Stomach (tissue), 9 donors: ENCODE results near the gene CD99L2. TPM values are rescaled to one million over a fixed set of nuclear protein-coding genes. Genes with fewer than 3 reads are reported as not detected.

ENCODE experiments used
- DNase-seq, 2 donors: peaks; one replicate each; pipeline versions ENCODE4 v3.0.0 to v3.0.0-alpha.2; 2013 to 2019
- H3K27ac ChIP-seq, 5 donors: fragments of 200-600 bp in 4 of 5; sonication (generic) in 4 of 5; one replicate each; pipeline ENCODE4 v1.5.1; 2013 to 2019; ENCODE audit warnings: mild to moderate bottlenecking in 1 of 5, moderate library complexity in 1 of 5
- H3K27me3 ChIP-seq, 3 donors: fragments of 200-600 bp; sonication (generic); one replicate each; pipeline ENCODE4 v1.5.1; 2017 to 2019; ENCODE audit warnings: mixed run types in 1 of 3
- H3K36me3 ChIP-seq, 4 donors: fragments of 200-600 bp; sonication (generic); 1 replicate in 3 of 4; 2 replicates in 1 of 4; pipeline ENCODE4 v1.5.1; 2016 to 2019
- H3K4me1 ChIP-seq, 4 donors: fragments of 200-600 bp; sonication (generic); one replicate each; pipeline ENCODE4 v1.5.1; 2016 to 2019
- H3K4me3 ChIP-seq, 4 donors: fragments of 200-600 bp; sonication (generic) in 3 of 4; one replicate each; pipeline ENCODE4 v1.5.1; 2016 to 2019; ENCODE audit warnings: mild to moderate bottlenecking in 1 of 4
- H3K9me3 ChIP-seq, 4 donors: fragments of 200-600 bp; sonication (generic); one replicate each; pipeline ENCODE4 v1.5.1; 2016 to 2019
- EP300 ChIP-seq: sonication (generic); formaldehyde crosslinking; IDR thresholded peaks from one replicate; pipeline ENCODE4 v1.6.1; 2017; ENCODE audit warnings: antibody characterized with exemption
- POLR2A ChIP-seq, 4 donors: fragments of 450-650 bp; IDR thresholded peaks; one replicate each; pipeline ENCODE4 v1.6.1; 2016; ENCODE audit warnings: antibody characterized with exemption in 4 of 4, control low read depth in 2 of 4, mild to moderate bottlenecking in 1 of 4, moderate library complexity in 1 of 4
- POLR2AphosphoS5 ChIP-seq, 3 donors: sonication (generic); formaldehyde crosslinking; IDR thresholded peaks; one replicate each; pipeline ENCODE4 v1.6.1; 2016; ENCODE audit warnings: antibody characterized with exemption in 3 of 3
- WGBS, 5 donors: extraction: QIAGEN DNeasy Blood & Tissue Kit in 3 of 5; methylation state at CpG; one replicate each; pipeline versions ENCODE4 v1.1.5 to v1.1.7; 2013 to 2018; 5-methylcytosine and 5-hydroxymethylcytosine counted together
- intact Hi-C: fragments of 100-400 bp; cut with DNase I; formaldehyde crosslinking; loops from one replicate; pipeline ENCODE4 v1.15.1; 2023; ENCODE audit warnings: low total_unique reads
- polyA plus RNA-seq, 3 donors: library from polyadenylated mRNA; stranded (reverse); fragments of 200-250 nt; gene quantifications; one replicate each; pipeline ENCODE4 v1.2.3, GENCODE V29; 2013
- total RNA-seq, 5 donors: library from RNA; depleted of rRNA; stranded (reverse); fragments of >200 nt; gene quantifications; one replicate each; pipeline versions ENCODE4 v1.1.0 to v1.2.3, GENCODE V29; 2014 to 2016
- TF ChIP-seq, protein P1 (sequence below), 7 experiments: fragments of 450-650 bp in 4 of 7; fragments of 200-600 bp in 3 of 7; sonication (generic) in 3 of 7; IDR thresholded peaks; one replicate each; pipeline ENCODE4 v1.5.1; 2016 to 2019; ENCODE audit warnings: antibody characterized with exemption in 7 of 7, control low read depth in 2 of 7, mild to moderate bottlenecking in 1 of 7
- donor health status: healthy with polysubstance abuse.
- donor health status: Bipolar disorder and iron deficiency.
- donor health status: healthy.

The CD99L2 gene
- total and polyA plus RNA-seq, 8 donors: 3.5 to 40.6 (median 13.7) TPM

DNA sequence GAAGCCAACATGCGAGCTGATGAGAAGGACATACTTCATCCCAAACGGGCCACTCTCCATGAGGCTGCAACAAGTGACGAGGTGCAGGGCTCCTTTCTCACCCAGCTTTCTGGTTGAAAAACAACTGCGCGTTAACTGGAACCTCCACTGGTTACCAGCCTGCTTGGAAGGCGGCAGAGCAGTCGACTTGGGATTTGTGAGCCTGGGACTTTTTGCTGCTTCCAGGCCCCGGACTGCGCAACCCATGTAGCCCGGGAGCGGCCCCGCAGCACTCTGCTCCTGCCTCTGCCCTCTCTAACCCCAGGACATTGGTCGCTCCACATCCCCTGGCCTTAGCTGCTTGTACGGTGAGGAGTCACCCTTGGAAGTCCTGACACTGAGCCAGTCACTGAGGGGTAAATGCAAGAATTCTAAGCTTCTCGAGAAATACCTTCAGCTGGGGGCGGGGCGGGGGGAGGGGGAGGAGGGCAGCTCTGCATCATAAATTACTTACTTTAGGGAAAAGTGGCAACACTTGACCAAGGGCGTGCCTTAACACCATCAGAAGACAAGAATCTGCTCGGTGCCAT is 132.6 kb downstream of the CD99L2 start:
- TF ChIP-seq, protein P1, sequence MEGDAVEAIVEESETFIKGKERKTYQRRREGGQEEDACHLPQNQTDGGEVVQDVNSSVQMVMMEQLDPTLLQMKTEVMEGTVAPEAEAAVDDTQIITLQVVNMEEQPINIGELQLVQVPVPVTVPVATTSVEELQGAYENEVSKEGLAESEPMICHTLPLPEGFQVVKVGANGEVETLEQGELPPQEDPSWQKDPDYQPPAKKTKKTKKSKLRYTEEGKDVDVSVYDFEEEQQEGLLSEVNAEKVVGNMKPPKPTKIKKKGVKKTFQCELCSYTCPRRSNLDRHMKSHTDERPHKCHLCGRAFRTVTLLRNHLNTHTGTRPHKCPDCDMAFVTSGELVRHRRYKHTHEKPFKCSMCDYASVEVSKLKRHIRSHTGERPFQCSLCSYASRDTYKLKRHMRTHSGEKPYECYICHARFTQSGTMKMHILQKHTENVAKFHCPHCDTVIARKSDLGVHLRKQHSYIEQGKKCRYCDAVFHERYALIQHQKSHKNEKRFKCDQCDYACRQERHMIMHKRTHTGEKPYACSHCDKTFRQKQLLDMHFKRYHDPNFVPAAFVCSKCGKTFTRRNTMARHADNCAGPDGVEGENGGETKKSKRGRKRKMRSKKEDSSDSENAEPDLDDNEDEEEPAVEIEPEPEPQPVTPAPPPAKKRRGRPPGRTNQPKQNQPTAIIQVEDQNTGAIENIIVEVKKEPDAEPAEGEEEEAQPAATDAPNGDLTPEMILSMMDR (IDR thresholded peaks at IDR 0.05): no peak
- peaks cover 0 to 37% (median 22%) of the 10 kb centered on the region in 4 donors for H3K36me3 ChIP-seq
- H3K4me1 ChIP-seq: peaks cover 0 to 10% (median 4%) of the 10 kb centered on the region in 4 donors
- WGBS, 5 donors: 82 to 93% (median 89%) methylated on average over 13 to 19 of the region's 19 CpGs
- no peaks in the 10 kb centered on the region for H3K27me3 ChIP-seq
- no peaks in the 10 kb centered on the region for H3K9me3 ChIP-seq
- no peak overlapping the region for H3K4me3 ChIP-seq
- no peak for DNase-seq
- H3K27ac ChIP-seq: no peak overlapping the region
- intact Hi-C loops: no loop called here

GRCh38 chrX:150765237-150765636 is 133.2 kb downstream of the CD99L2 start:
- DNase-seq: no peak
- TF ChIP-seq POLR2AphosphoS5 (IDR thresholded peaks at IDR 0.05): no peak
- TF ChIP-seq EP300: no peak
- TF ChIP-seq, protein P1 (IDR thresholded peaks at IDR 0.05): no peak
- TF ChIP-seq POLR2A (IDR thresholded peaks at IDR 0.05): no peak
- intact Hi-C loops: no loop called here
- H3K36me3 ChIP-seq: peaks cover 0 to 36% (median 23%) of the 10 kb centered on the region in 4 donors
- peaks cover 0 to 10% (median 4%) of the 10 kb centered on the region in 4 donors for H3K4me1 ChIP-seq
- no peak overlapping the region for H3K27ac ChIP-seq
- WGBS, 5 donors: 79 to 90% (median 88%) methylated on average over 7 to 9 of the region's 9 CpGs
- no peak overlapping the region for H3K4me3 ChIP-seq
- no peaks in the 10 kb centered on the region for H3K27me3 ChIP-seq
- no peaks in the 10 kb centered on the region for H3K9me3 ChIP-seq

- Histone ChIP-seq H3K9me3 (no peaks in the 10 kb centered on the region), H3K27ac (no peak overlapping the region), H3K4me1 (peaks cover 0 to 10% (median 4%) of the 10 kb centered on the region in 4 donors), H3K36me3 (peaks cover 0 to 33% (median 28%) of the 10 kb centered on the region in 4 donors), H3K27me3 (no peaks in the 10 kb centered on the region), H3K4me3 (no peak overlapping the region)
- intact Hi-C loops: no loop called here
- TF ChIP-seq, protein P1 (IDR thresholded peaks at IDR 0.05): no peak
- TF ChIP-seq POLR2A (IDR thresholded peaks at IDR 0.05) (no peak), EP300 (no peak), POLR2AphosphoS5 (IDR thresholded peaks at IDR 0.05) (no peak)
- DNase-seq: no peak
- 78 to 100% (median 87%) methylated on average over 7 to 9 of the region's 9 CpGs for WGBS, 5 donors
Observed at GRCh38 chrX:150763810-150764209, 134.7 kb downstream of the CD99L2 start.

DNA sequence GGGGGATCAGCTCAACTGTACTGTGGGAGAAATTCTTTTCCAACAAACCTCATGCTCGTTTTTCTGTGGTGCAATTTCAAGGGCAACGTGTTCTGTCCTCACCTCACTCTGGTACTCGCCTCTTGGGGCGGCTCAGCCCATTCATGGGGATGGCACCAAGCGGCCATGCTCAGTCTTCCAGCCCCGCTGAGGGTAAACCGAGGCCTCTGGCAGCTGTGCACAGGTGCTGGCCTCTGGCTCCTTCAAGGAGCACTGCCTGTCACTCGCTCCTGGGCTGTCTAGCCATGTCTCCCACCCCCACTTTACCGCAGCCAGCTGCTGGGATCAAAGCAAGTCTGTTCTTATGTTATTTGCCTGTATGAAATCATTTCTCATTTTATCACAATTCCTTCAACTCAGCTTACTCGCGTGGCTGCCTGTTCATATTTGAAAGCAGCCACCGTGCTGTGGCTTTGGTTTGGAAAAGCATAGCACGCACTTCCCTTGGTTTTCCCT is 135.1 kb downstream of the CD99L2 start:
- TF ChIP-seq POLR2AphosphoS5 (IDR thresholded peaks at IDR 0.05): no peak
- TF ChIP-seq, protein P1 (IDR thresholded peaks at IDR 0.05): no peak
- TF ChIP-seq POLR2A (IDR thresholded peaks at IDR 0.05): no peak
- TF ChIP-seq EP300: no peak
- peak overlapping the region in 1 of 5 donors; percentile 11 for H3K27ac ChIP-seq
- no peaks in the 10 kb centered on the region for H3K27me3 ChIP-seq
- H3K4me1 ChIP-seq: peaks cover 0 to 10% (median 4%) of the 10 kb centered on the region in 4 donors
- H3K4me3 ChIP-seq: no peak overlapping the region
- intact Hi-C loops: no loop called here
- WGBS, 5 donors: 79 to 90% (median 84%) methylated on average over 13 of the region's 13 CpGs
- no peak for DNase-seq
- no peaks in the 10 kb centered on the region for H3K9me3 ChIP-seq
- peaks cover 0 to 29% (median 24%) of the 10 kb centered on the region in 4 donors for H3K36me3 ChIP-seq
